DND-41 (cell line): ENCODE data around the gene SIX2.

Source experiments
- ATAC-seq: fragments of 200-7000 bp; cut with Tn5 transposase; 3 replicates; pipeline ENCODE4 v1.9.1; 2021; ENCODE audit warnings: low read depth; ENCODE audit not compliant: insufficient read depth
- DNase-seq: peaks from one replicate; pipeline ENCODE4 v3.0.0-alpha.2; 2020
- H2AFZ ChIP-seq: 2 replicates; pipeline ENCODE4 v1.6.0; 2012; ENCODE audit warnings: low read depth, low read length
- H3K27ac ChIP-seq: 2 replicates; pipeline ENCODE4 v1.5.1; 2012; ENCODE audit warnings: low read length, inconsistent platforms
- H3K27me3 ChIP-seq: fragments of 200-600 bp; sonication (generic); 2 replicates; pipeline ENCODE4 v1.6.0; 2012; ENCODE audit warnings: low read length, mild to moderate bottlenecking, inconsistent platforms; ENCODE audit not compliant: insufficient read depth, poor library complexity
- H3K36me3 ChIP-seq: 2 replicates; pipeline ENCODE4 v1.5.1; 2012; ENCODE audit warnings: low read length, inconsistent platforms; ENCODE audit not compliant: insufficient read depth
- H3K4me1 ChIP-seq: 2 replicates; pipeline ENCODE4 v1.5.1; 2012; ENCODE audit warnings: mild to moderate bottlenecking, low read length; ENCODE audit not compliant: insufficient read depth
- H3K4me2 ChIP-seq: 2 replicates; pipeline ENCODE4 v1.6.0; 2012; ENCODE audit warnings: mild to moderate bottlenecking, moderate library complexity, low read length, inconsistent platforms; ENCODE audit not compliant: insufficient read depth
- H3K4me3 ChIP-seq, 2 experiments: fragments of 200-600 bp in 1 of 2; shearing (Covaris generic) in 1 of 2; 2 replicates each; pipeline ENCODE4 v1.5.1; 2012 to 2016; ENCODE audit warnings: inconsistent platforms in 2 of 2, low read length in 2 of 2, mild to moderate bottlenecking in 2 of 2, low read depth in 1 of 2, moderate library complexity in 1 of 2
- H3K79me2 ChIP-seq: 2 replicates; pipeline ENCODE4 v1.6.0; 2012; ENCODE audit warnings: low read length, inconsistent platforms; ENCODE audit not compliant: insufficient read depth
- H3K9ac ChIP-seq: 2 replicates; pipeline ENCODE4 v1.6.0; 2012; ENCODE audit warnings: low read depth, mild to moderate bottlenecking, inconsistent platforms, low read length, moderate library complexity
- H3K9me3 ChIP-seq: 2 replicates; pipeline ENCODE4 v1.5.1; 2012; ENCODE audit warnings: low read length, moderate library complexity, mild to moderate bottlenecking, inconsistent platforms; ENCODE audit not compliant: insufficient read depth, severe bottlenecking
- H4K20me1 ChIP-seq: 2 replicates; pipeline ENCODE4 v1.6.0; 2012; ENCODE audit warnings: low read length; ENCODE audit not compliant: insufficient read depth
- CTCF ChIP-seq: IDR thresholded peaks from 2 replicates; pipeline ENCODE4 v1.5.1; 2012; ENCODE audit warnings: borderline replicate concordance, low read length, moderate library complexity, mild to moderate bottlenecking; ENCODE audit not compliant: poor library complexity, severe bottlenecking; ENCODE audit errors: extremely low read depth
- EZH2 ChIP-seq: IDR thresholded peaks from 3 replicates; pipeline ENCODE4 v1.6.1; 2012; ENCODE audit warnings: borderline replicate concordance, low read depth, mild to moderate bottlenecking, moderate library complexity, low read length, inconsistent platforms; ENCODE audit not compliant: severe bottlenecking

SIX2 gene

GRCh38 chr2:44960871-44961270, 48.4 kb downstream of the SIX2 start:
- no peak overlapping the region for H3K4me2 ChIP-seq
- H3K36me3 ChIP-seq, result no peaks in the 10 kb centered on the region
- ATAC-seq, result no peak
- DNase-seq, result no peak
- H2AFZ ChIP-seq, result no peak overlapping the region
- H3K27ac ChIP-seq, result no peak overlapping the region
- no peaks in the 10 kb centered on the region for H4K20me1 ChIP-seq
- H3K79me2 ChIP-seq, result no peaks in the 10 kb centered on the region
- TF ChIP-seq EZH2, result no peak
- no peak for TF ChIP-seq CTCF
- H3K4me3 ChIP-seq, result no peak overlapping the region
- H3K4me1 ChIP-seq, result peaks cover 4% of the 10 kb centered on the region
- no peak overlapping the region for H3K9ac ChIP-seq
- H3K27me3 ChIP-seq, result peaks cover 4% of the 10 kb centered on the region
- no peaks in the 10 kb centered on the region for H3K9me3 ChIP-seq

GRCh38 chr2:44959855-44960254, 49.4 kb downstream of the SIX2 start:
- no peak for TF ChIP-seq CTCF
- TF ChIP-seq EZH2, result no peak
- H3K9ac ChIP-seq, result no peak overlapping the region
- H4K20me1 ChIP-seq, result peaks cover 4% of the 10 kb centered on the region; the same call in 1 of the 2 replicates
- no peak overlapping the region for H3K4me2 ChIP-seq
- DNase-seq (no peak), ATAC-seq (no peak)
- H3K79me2 ChIP-seq, result no peaks in the 10 kb centered on the region
- H3K9me3 ChIP-seq, result no peaks in the 10 kb centered on the region
- H3K4me1 ChIP-seq, result peaks cover 13% of the 10 kb centered on the region
- no peak overlapping the region for H3K27ac ChIP-seq
- H3K27me3 ChIP-seq, result peaks cover 9% of the 10 kb centered on the region
- H3K36me3 ChIP-seq, result no peaks in the 10 kb centered on the region
- no peak overlapping the region for H3K4me3 ChIP-seq
- no peak overlapping the region for H2AFZ ChIP-seq

GRCh38 chr2:44957656-44958327, 51.5 kb downstream of the SIX2 start:
- TF ChIP-seq CTCF, result no peak
- TF ChIP-seq EZH2, result no peak
- Histone ChIP-seq H3K9ac (no peak overlapping the region), H3K27ac (no peak overlapping the region), H3K9me3 (no peaks in the 10 kb centered on the region), H3K27me3 (peaks cover 17% of the 10 kb centered on the region), H2AFZ (no peak overlapping the region), H3K4me1 (peaks cover 13% of the 10 kb centered on the region), H3K4me3 (no peak overlapping the region), H3K4me2 (no peak overlapping the region), H4K20me1 (peaks cover 5% of the 10 kb centered on the region; the same call in 1 of the 2 replicates), H3K79me2 (no peaks in the 10 kb centered on the region), H3K36me3 (no peaks in the 10 kb centered on the region)
- DNase-seq (no peak), ATAC-seq (no peak)

GRCh38 chr2:44956843-44957242, 52.4 kb downstream of the SIX2 start:
- Histone ChIP-seq H3K4me2 (no peak overlapping the region), H3K27ac (no peak overlapping the region), H2AFZ (no peak overlapping the region)

More at GRCh38 chr2:44956843-44957242, 52.4 kb downstream of the SIX2 start:
- H3K27me3 ChIP-seq, result peaks cover 17% of the 10 kb centered on the region
- no peaks in the 10 kb centered on the region for H3K79me2 ChIP-seq
- H3K9ac ChIP-seq, result no peak overlapping the region
- H3K4me1 ChIP-seq, result peaks cover 13% of the 10 kb centered on the region
- ATAC-seq, result no peak
- peaks cover 5% of the 10 kb centered on the region; the same call in 1 of the 2 replicates for H4K20me1 ChIP-seq
- no peaks in the 10 kb centered on the region for H3K9me3 ChIP-seq
- H3K4me3 ChIP-seq, result no peak overlapping the region
- TF ChIP-seq EZH2 (no peak), CTCF (no peak)
- no peaks in the 10 kb centered on the region for H3K36me3 ChIP-seq
- DNase-seq, result no peak
